HG03469 (cell line): ENCODE results near the gene MTO1.
"Not testable (repeated sequence)": the region's sequence is repeated elsewhere in the genome, so short reads cannot be mapped to it uniquely, and the experiment has no call there.

Experiments
- ATAC-seq: cut with Tn5 transposase; IDR thresholded peaks from one replicate; pipeline ENCODE4 v1.9.1; 2021; ENCODE audit warnings: mild to moderate bottlenecking, moderate library complexity, moderate number of reproducible peaks; ENCODE audit not compliant: unreplicated experiment

Gene MTO1

DNA sequence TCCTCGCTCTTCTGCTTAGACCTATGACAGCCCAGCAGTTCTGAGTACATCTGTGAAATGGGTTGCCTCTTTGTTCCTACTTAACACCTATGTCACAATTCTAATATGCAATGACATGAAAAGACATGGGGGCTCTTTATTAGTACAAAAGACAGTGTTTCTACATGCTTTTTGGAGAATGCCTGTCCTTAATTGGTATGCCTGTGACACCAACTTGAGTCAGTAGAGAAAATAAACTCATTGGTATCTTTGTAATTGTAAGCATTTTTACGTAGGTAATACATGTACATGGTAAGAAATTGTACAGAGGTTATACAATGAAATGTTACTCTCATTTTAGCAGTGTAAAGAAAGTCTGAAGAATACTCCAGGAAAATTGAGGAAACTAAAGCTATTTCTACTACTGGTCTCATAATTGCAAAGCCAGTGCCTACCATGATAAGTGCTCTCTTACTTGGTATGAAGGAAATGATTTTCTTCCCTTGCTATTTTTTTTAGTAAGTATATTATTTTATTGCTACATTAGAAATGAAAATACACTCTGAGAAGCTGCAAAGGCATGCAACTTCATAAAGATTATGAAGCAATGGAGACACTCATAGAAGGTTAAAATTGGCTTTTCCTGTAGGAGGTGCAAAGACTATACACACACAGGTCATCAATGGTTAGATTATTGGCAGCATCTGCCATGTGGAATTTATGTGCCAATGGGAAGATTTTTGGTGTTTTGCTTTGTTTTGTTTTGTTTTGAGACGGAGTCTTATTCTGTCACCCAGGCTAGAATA is 64.2 kb downstream of the MTO1 start:
- ATAC-seq: no peak

DNA sequence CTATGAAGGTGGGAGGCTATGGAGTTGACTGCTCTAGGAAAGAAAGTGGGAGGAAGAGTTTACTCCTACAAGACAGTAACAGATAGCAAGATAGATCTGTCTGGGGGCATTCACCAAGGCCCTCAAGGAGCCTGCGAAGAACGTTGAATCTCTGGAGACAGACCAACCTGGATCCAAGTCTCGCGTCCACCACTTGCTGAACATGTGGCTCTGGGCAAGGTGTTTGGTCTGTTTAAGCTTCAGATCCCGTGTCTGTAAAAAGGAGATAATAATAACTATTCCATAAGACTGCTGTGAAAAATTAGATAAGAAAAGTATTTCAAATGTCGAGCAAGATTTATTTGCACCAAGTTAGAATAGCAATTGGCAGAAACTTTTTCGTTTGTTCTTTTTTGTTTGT is 67.4 kb downstream of the MTO1 start:
- no peak for ATAC-seq

DNA sequence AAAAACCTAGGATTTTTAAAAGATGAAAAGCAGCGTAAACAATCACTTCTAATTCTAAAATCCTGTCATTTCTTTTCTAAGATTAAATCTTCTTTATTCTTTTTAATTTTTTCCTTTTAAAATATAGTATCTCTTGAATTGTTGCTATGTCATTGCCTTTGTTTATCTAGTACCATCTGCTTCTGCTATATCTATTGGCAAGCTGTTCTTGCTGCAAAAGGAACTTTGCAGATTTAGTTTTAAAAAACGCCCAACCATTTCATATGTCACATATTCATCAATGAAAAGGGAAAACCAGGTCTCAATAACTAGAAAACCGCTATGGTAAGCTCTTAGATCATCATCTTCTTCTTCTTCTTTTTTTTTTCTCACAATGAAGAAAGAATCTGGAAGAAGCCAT is 70.8 kb downstream of the MTO1 start:
- ATAC-seq: no peak

DNA sequence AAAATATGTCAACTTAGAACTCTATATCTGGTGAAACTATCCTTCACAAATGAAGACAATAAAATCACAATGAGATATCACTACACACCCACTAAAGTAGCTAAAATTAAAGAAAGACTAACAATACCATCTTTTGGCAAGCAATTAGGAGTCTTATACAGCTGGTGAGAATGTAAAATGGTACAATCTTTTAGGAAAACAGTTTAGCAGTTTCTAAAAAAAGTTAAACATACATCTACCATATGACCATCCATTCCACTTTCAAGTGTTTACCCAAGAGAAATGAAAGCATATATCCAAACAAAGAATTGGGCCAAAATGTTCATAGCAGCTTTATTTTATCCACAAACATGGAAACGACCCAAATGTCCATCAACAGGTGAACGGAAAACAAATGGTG is 73.1 kb downstream of the MTO1 start:
- no peak for ATAC-seq

DNA sequence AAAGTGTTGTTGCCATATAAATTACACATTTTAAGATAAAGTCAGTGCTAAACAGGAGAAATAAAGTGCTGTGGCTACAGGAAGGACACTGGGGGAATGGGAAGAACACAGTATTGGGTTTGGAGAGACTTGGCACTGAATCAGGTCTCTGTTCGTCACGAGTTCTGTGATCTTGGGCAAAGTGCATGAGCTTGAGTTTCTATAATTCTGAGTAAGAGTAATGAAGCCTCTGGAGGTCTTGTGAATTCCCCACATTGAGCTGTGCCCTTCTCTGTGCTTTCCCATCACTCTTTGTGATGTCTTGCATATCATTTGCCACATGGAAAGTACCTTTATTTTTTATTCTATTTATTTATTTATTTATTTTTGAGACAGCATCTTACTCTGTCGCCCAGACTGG is 76.1 kb downstream of the MTO1 start:
- ATAC-seq: no peak

DNA sequence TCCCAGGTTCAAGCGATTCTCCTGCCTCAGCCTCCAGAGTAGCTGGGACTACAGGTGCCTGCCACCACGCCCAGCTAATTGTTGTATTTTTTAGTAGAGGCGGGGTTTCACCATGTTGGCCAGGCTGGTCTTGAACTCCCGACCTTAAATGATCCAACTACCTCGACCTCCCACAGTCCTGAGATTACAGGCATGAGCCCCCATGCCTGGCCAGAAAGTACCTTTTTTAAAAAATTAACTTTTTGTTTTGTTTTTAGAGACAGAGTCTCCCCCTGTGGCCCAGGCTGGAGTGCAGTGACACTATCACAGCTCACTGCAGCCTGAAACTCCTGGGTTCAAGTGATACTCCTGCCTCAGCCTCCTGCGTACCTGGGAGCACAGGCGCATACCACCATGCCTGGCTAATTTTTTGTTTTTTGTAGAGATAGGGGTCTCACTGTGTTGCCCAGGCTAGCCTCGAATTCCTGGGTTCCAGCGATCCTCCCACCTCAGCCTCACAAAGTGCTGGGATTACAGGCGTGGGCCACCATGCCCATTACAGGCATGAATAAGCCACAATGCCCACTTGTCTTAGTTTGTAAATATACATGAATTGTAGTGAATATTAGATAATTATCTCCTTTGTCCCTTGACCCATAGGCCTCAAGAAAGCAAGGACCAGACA is 76.7 kb downstream of the MTO1 start:
- no peak for ATAC-seq

DNA sequence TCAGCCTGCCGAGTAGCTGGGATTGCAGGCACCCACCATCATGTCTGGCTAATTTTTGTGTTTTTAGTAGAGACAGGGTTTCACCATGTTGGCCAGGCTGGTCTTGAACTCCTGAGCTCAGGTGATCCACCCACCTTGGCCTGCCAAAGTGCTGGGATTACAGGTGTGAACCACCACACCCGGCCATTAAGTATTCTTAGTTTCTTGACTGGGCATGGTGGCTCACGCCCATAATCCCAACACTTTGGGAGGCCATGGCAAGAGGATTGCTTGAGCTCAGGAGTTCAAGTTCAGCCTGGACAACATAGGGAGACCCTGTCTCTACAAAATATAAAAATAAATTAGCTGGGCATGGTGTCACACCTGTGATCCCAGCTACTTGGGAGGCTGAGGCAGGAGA is 80.9 kb downstream of the MTO1 start:
- not testable (repeated sequence) for ATAC-seq

DNA sequence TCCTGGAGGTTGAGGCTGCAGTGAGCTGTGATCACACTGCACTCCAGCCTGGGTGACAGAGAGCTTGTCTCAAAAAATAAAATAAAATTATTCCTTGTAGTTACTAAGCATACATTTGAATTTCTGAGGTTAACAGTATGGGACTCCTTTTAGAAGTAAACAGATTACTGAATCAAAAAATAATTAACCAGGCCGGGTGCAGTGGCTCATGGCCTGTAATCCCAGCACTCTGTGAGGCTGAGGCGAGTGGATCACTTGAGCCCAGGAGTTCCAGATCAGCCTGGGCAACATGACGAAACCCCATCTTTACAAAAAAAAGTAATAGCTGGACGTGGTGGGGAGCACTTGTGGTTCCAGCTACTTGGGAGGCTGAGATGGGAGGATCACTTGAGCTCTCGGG is 81.4 kb downstream of the MTO1 start:
- ATAC-seq: no peak

DNA sequence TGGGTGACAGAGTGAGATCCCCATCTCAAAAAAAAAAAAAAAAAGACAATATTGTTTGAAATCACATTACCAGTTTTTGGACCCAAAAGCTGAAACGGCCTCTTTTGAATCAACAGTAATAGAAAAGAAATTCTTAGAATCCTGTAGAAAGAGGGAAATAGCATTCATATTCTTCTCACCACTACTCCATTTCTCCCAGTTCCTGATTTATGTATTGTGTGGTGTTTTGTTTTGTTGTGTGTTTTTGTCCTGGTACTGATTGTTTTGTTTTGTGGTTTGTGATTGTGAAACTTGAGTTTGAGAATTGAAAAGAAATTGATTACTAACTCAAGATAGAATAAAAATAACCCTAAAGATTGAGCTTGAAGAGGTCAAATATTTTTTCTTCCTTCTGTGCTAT is 85.5 kb downstream of the MTO1 start:
- no peak for ATAC-seq

DNA sequence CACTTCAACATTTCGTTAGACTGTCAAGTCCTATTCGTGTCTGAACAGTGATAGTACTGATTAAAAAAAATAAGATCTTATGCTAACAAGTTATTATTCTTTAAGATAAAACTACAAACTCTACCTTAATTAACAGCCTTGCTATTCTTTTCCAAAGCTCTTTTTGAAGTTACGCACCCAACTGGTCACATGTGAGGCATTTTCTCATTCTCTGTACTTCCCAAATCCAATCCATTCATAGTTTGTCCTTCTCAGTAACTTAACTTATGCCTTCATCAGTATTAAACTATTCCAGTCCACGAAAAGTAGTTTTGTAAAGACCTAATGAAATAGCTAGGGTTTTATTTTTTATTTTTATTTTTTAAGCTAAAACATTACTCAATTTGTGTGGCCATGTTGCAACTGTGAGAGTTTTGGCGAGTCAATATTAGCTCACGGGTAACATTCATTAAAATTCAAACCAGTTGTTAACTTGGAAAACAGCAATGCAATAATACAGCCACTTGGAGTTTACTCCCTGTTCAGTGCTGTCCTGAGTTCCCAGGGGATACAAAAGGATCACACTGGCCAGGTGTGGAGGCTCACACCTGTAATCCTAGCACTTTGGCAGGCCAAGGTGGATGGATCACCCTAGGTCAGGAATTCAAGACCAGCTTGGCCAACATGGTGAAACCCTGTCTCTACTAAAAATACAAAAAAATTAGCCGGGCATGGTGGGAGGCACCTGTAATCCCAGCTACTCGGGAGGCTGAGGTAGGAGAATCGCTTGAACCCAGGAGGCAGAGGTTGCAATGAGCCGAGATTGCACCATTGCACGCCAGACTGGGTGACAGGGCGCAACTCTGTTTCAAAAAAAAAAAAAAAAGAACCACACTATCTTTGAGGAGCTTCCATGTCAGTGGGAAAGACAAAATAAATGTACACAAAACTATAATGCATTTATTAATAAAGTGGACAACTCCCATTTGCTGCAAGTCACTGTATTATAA is 87.2 kb downstream of the MTO1 start:
- ATAC-seq: no peak

DNA sequence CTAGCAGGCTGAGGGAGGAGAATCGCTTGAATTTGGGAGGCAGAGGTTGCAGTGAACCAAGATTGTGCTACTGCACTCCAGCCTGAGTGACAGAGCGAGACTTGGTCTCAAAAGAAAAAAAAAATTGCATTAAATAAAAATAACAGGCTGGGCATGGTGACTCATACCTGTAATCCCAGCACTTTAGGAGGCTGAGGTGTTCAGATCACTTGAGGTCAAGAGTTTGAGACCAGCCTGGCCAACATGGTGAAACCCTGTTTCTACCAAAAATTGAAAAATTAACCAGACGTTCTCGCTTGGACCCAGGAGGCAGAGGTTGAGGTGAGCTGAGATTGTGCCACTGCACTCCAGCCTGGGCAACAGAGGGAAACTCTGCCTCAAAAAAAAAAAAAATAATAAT is 89.6 kb downstream of the MTO1 start:
- ATAC-seq: not testable (repeated sequence)

DNA sequence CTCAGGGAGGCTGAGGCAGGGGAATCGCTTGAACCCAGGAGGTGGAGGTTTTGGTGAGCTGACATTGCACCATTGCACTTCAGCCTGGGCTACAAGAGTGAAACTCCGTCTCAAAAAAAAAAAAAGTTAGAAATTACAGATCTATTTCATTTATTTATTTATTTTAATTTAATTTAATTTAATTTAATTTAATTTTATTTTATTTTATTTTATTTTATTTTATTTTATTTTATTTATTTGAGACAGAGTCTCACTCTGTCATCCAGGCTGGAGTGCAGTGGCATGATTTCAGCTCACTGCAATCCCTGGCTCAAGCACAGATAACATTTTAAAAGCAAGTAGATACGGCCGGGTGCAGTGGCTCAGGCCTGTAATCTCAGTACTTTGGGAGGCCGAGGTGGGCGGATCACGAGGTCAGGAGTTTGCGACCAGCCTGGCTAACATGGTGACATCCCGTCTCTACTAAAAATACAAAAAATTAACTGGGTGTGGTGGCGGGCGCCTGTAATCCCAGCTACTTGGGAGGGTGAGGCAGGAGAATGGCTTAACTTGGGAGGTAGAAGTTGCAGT is 93.9 kb downstream of the MTO1 start:
- not testable (repeated sequence) for ATAC-seq

DNA sequence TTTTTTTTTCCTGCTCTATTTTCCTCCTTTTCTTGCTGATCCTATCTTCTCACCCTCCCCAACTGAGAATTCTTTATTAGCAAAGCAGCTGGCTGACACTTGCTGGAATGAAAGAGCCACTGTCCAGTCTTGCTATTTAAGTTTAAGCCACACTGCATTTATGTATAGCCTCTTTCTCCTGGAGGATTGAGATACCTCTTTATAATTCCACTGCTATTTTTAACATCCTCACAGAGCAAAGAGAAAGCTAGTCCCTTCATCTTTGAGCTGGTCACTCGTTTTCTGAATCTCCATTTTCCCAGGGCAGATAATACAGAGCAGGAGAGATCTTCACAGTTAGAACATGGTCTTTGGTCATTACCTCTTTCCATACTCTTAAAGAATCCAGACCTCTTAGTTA is 95.3 kb downstream of the MTO1 start:
- ATAC-seq: no peak
